ENCODE data around the gene PHF8. TPM values are rescaled to one million over a fixed set of nuclear protein-coding genes. Genes with fewer than 3 reads are reported as not detected.

The PHF8 gene
- total and polyA plus RNA-seq, 9 of the 15 experiments (the other 6 are each of a cell fraction or from before 2014, with no cell fraction given) = 2.5 to 25.7 (median 12.1) TPM

DNA sequence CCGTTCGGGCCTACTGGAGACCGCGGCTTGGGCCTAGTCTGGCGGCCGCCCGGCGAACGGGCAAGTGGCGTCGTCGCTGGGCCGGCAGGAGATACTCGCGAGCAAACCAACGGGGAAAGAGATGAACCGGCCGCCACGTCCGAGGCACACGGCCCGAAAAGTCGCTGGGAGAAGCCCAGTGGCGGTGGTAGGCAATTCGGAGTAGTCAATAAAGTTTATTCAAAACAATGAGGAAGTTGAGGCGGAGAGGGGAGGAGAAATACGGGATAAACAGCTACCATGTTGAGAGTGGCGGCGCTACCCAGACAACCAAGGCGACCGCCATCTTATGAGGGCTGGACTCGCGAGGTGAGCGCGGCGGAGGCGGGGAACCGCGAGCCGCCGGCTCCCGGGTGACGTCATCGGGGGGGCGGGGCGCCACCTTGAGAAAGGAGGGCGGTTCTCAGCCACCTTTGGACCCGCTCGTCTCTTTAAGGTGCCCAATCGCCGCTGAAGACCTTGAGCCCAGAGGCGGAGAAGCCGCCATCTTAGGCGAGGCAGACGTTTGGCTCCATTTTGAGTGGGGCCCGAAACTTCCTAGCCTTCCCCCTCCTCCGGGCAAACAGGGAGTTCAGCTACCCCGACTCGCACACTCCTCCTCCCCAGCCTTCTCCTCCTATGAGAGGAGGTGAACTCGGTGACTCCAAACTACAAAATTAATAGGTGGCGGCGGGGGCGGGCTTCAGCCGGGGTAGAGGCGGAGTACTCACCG is at the start of gene PHF8 (continued):
- TF ChIP-seq ZNF347 (CRISPR knock-in tag; IDR thresholded peaks at IDR 0.05; ENCODE audit: low read depth) (no peak), ZNF707 (CRISPR knock-in tag; conservative IDR thresholded peaks at IDR 0.05) (no peak), NCOA2 (IDR thresholded peaks at IDR 0.05; ENCODE audit: partially characterized antibody in 2 of 2) (no peak), CSDE1 (IDR thresholded peaks at IDR 0.05) (peak; percentile 18 to 77; a peak in 1 of 4 replicates), PHB (CRISPR knock-in tag; IDR thresholded peaks at IDR 0.05) (no peak), CBFA2T2 (conservative IDR thresholded peaks at IDR 0.05) (no peak), KDM5B (IDR thresholded peaks at IDR 0.05; ENCODE audit: insufficient replicate concordance, low read depth, low read length) (peak; percentile 31), NFRKB (IDR thresholded peaks at IDR 0.05; ENCODE audit: low read depth) (peak; percentile 94), COPS2 (conservative IDR thresholded peaks at IDR 0.05) (no peak), MTA3 (IDR thresholded peaks at IDR 0.05; ENCODE audit: borderline replicate concordance) (0 out of 2 replicates have a peak, but pooled peaks have one; percentile 48), CCNT2 (IDR thresholded peaks at IDR 0.05; ENCODE audit: borderline replicate concordance, extremely low read depth, insufficient read length, low read depth, low read length) (peak; percentile 48), PHB2 (IDR thresholded peaks at IDR 0.05; ENCODE audit: low read depth) (no peak)
- TF ChIP-seq, protein P1, sequence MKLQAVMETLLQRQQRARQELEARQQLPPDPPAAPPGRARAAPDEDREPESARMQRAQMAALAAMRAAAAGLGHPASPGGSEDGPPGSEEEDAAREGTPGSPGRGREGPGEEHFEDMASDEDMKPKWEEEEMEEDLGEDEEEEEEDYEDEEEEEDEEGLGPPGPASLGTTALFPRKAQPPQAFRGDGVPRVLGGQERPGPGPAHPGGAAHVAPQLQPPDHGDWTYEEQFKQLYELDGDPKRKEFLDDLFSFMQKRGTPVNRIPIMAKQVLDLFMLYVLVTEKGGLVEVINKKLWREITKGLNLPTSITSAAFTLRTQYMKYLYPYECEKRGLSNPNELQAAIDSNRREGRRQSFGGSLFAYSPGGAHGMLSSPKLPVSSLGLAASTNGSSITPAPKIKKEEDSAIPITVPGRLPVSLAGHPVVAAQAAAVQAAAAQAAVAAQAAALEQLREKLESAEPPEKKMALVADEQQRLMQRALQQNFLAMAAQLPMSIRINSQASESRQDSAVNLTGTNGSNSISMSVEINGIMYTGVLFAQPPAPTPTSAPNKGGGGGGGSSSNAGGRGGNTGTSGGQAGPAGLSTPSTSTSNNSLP (IDR thresholded peaks at IDR 0.05; ENCODE audit: borderline replicate concordance, low read depth, low read length) = no peak
- TF ChIP-seq, protein P2, sequence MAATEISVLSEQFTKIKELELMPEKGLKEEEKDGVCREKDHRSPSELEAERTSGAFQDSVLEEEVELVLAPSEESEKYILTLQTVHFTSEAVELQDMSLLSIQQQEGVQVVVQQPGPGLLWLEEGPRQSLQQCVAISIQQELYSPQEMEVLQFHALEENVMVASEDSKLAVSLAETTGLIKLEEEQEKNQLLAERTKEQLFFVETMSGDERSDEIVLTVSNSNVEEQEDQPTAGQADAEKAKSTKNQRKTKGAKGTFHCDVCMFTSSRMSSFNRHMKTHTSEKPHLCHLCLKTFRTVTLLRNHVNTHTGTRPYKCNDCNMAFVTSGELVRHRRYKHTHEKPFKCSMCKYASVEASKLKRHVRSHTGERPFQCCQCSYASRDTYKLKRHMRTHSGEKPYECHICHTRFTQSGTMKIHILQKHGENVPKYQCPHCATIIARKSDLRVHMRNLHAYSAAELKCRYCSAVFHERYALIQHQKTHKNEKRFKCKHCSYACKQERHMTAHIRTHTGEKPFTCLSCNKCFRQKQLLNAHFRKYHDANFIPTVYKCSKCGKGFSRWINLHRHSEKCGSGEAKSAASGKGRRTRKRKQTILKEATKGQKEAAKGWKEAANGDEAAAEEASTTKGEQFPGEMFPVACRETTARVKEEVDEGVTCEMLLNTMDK (IDR thresholded peaks at IDR 0.05; ENCODE audit: borderline replicate concordance, insufficient read depth, low read depth, low read length, poor library complexity, severe bottlenecking) = no peak
- TF ChIP-seq, protein P3, sequence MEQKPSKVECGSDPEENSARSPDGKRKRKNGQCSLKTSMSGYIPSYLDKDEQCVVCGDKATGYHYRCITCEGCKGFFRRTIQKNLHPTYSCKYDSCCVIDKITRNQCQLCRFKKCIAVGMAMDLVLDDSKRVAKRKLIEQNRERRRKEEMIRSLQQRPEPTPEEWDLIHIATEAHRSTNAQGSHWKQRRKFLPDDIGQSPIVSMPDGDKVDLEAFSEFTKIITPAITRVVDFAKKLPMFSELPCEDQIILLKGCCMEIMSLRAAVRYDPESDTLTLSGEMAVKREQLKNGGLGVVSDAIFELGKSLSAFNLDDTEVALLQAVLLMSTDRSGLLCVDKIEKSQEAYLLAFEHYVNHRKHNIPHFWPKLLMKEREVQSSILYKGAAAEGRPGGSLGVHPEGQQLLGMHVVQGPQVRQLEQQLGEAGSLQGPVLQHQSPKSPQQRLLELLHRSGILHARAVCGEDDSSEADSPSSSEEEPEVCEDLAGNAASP (IDR thresholded peaks at IDR 0.05) = no peak
- TF ChIP-seq, protein P4, sequence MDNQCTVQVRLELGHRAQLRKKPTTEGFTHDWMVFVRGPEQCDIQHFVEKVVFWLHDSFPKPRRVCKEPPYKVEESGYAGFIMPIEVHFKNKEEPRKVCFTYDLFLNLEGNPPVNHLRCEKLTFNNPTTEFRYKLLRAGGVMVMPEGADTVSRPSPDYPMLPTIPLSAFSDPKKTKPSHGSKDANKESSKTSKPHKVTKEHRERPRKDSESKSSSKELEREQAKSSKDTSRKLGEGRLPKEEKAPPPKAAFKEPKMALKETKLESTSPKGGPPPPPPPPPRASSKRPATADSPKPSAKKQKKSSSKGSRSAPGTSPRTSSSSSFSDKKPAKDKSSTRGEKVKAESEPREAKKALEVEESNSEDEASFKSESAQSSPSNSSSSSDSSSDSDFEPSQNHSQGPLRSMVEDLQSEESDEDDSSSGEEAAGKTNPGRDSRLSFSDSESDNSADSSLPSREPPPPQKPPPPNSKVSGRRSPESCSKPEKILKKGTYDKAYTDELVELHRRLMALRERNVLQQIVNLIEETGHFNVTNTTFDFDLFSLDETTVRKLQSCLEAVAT (IDR thresholded peaks at IDR 0.05) = 0 out of 4 replicates have a peak, but pooled peaks of 1 of the 2 experiments have one; percentile 20
- TF ChIP-seq, protein P5, sequence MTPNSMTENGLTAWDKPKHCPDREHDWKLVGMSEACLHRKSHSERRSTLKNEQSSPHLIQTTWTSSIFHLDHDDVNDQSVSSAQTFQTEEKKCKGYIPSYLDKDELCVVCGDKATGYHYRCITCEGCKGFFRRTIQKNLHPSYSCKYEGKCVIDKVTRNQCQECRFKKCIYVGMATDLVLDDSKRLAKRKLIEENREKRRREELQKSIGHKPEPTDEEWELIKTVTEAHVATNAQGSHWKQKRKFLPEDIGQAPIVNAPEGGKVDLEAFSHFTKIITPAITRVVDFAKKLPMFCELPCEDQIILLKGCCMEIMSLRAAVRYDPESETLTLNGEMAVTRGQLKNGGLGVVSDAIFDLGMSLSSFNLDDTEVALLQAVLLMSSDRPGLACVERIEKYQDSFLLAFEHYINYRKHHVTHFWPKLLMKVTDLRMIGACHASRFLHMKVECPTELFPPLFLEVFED (CRISPR knock-in tag; conservative IDR thresholded peaks at IDR 0.05) = no peak

All from K562 (cell line).